ENCODE results near the gene ZDHHC3. TPM values are rescaled to one million over a fixed set of nuclear protein-coding genes. Genes with fewer than 3 reads are reported as not detected.

ZDHHC3 gene
- 10 to 100 TPM; 38.5 to 54.0 (median 48.8) TPM for total RNA-seq
- polyA plus RNA-seq, result 10 to 100 TPM; 33.7 to 36.1 TPM
- total RNA-seq, result 40.1 reads per million, percentile 66 among the genes with 10 or more reads in this experiment

GRCh38 chr3:44976002-44976815 lies at the start of gene ZDHHC3, which contains the start of gene EXOSC7:
Gene ZDHHC3, minus strand, starts transcription at chr3:44976174. Its CDS starts 16,738 bp downstream, at chr3:44959436.
Gene EXOSC7, plus strand, starts transcription at chr3:44976244. Its CDS starts 34 bp downstream, at chr3:44976278.
- CTCF ChIA-PET, result interaction anchor here (0.9 to 2.4 kb wide), 2 partner anchors 11 to 30 kb away, joined by 4 to 6 read pairs; no protein-coding TSS in a partner anchor
- Histone ChIP-seq H3K9me3 (ENCODE audit: control insufficient read depth in 2 of 3, low read length in 3 of 3) (no peaks in the 10 kb centered on the region), H3K36me3 (ENCODE audit: control insufficient read depth in 2 of 3, insufficient read depth in 3 of 3, low read length in 3 of 3) (peaks cover 0 to 10% (median 0%) of the 10 kb centered on the region in 3 experiments), H3K27me3 (ENCODE audit: control insufficient read depth in 2 of 2, insufficient read depth in 2 of 2, low read length in 2 of 2) (no peaks in the 10 kb centered on the region), H3K4me3 (ENCODE audit: low read length) (peak within 1 kb of the TSS; percentile 94), H3K4me1 (ENCODE audit: control insufficient read depth in 2 of 2, insufficient read depth in 2 of 2, low read length in 2 of 2) (peaks cover 21 to 37% of the 10 kb centered on the region in 2 donors), H3K27ac (ENCODE audit: low read depth, low read length) (peak within 1 kb of the TSS; percentile 98)
- POLR2A ChIA-PET, result interaction anchor here (0.5 to 2.6 kb wide), 16 partner anchors 8 to 713 kb away, joined by 3 to 10 read pairs (median 4); partner anchors contain the start of gene TCAIM
- DNase-seq (peak; percentile 73 to 89 (median 85)), ATAC-seq (peak; percentile 98)
- intact Hi-C loops (cut with micrococcal nuclease), result loop anchor here (1.0 to 10.0 kb wide), 13 partner anchors 11 to 1354 kb away; partner anchors contain the start of genes KIAA1143 (in 2 of the 2), KIF15 (in 2 of the 2), ANO10 (in 1 of the 2) and LARS2 (in 1 of the 2)
- Mint-ChIP-seq H3K9me3 (peaks cover 0 to 2% (median 0%) of the 10 kb centered on the region in 11 donors), H3K4me3 (peak within 1 kb of the TSS; percentile 90 to 97 (median 94)), H3K27me3 (no peaks in the 10 kb centered on the region), H3K27ac (peak within 1 kb of the TSS; percentile 85 to 97 (median 94)), H3K4me1 (peaks cover 50 to 87% (median 79%) of the 10 kb centered on the region in 7 donors), H3K36me3 (peaks cover 0 to 18% (median 0%) of the 10 kb centered on the region in 5 donors)

GRCh38 chr3:45024542-45025255 lies 48.7 kb upstream of the ZDHHC3 start:
- no peak for DNase-seq
- H3K9me3 ChIP-seq (ENCODE audit: control insufficient read depth in 2 of 3, low read length in 3 of 3), result no peaks in the 10 kb centered on the region
- ATAC-seq, result no peak
- H3K27ac Mint-ChIP-seq, result peak overlapping the region in 2 of 9 donors; percentile 37 to 76
- no peak overlapping the region for H3K4me3 Mint-ChIP-seq
- peaks cover 0 to 16% of the 10 kb centered on the region in 2 donors for H3K4me1 ChIP-seq (ENCODE audit: control insufficient read depth in 2 of 2, insufficient read depth in 2 of 2, low read length in 2 of 2)
- peaks cover 0 to 1% (median 0%) of the 10 kb centered on the region in 11 donors for H3K9me3 Mint-ChIP-seq
- H3K4me3 ChIP-seq (ENCODE audit: low read length), result no peak overlapping the region
- H3K27me3 ChIP-seq (ENCODE audit: control insufficient read depth in 2 of 2, insufficient read depth in 2 of 2, low read length in 2 of 2), result no peaks in the 10 kb centered on the region
- intact Hi-C loops (cut with micrococcal nuclease), result no loop called here
- H3K27me3 Mint-ChIP-seq, result peaks cover 0 to 10% (median 0%) of the 10 kb centered on the region in 5 donors
- H3K36me3 ChIP-seq (ENCODE audit: control insufficient read depth in 2 of 3, insufficient read depth in 3 of 3, low read length in 3 of 3), result no peaks in the 10 kb centered on the region
- H3K36me3 Mint-ChIP-seq, result peaks cover 0 to 4% (median 0%) of the 10 kb centered on the region in 5 donors
- no peak overlapping the region for H3K27ac ChIP-seq (ENCODE audit: low read depth, low read length)
- H3K4me1 Mint-ChIP-seq, result peaks cover 12 to 34% (median 26%) of the 10 kb centered on the region in 7 donors
- CTCF ChIA-PET, result no interaction called here
- POLR2A ChIA-PET, result no interaction called here

GRCh38 chr3:45023675-45024074 lies 47.7 kb upstream of the ZDHHC3 start:
- Histone ChIP-seq H3K9me3 (ENCODE audit: control insufficient read depth in 2 of 3, low read length in 3 of 3) (no peaks in the 10 kb centered on the region), H3K4me1 (ENCODE audit: control insufficient read depth in 2 of 2, insufficient read depth in 2 of 2, low read length in 2 of 2) (peaks cover 0 to 16% of the 10 kb centered on the region in 2 donors), H3K4me3 (ENCODE audit: low read length) (no peak overlapping the region), H3K27me3 (ENCODE audit: control insufficient read depth in 2 of 2, insufficient read depth in 2 of 2, low read length in 2 of 2) (no peaks in the 10 kb centered on the region), H3K36me3 (ENCODE audit: control insufficient read depth in 2 of 3, insufficient read depth in 3 of 3, low read length in 3 of 3) (no peaks in the 10 kb centered on the region), H3K27ac (ENCODE audit: low read depth, low read length) (no peak overlapping the region)
- ChIA-PET CTCF (no interaction called here), POLR2A (no interaction called here)
- Mint-ChIP-seq H3K4me1 (peaks cover 13 to 35% (median 29%) of the 10 kb centered on the region in 7 donors), H3K27me3 (peaks cover 0 to 10% (median 0%) of the 10 kb centered on the region in 5 donors), H3K27ac (peak overlapping the region in 3 of 9 donors; percentile 10 to 65 (median 37)), H3K9me3 (no peaks in the 10 kb centered on the region), H3K36me3 (peaks cover 0 to 4% (median 0%) of the 10 kb centered on the region in 5 donors), H3K4me3 (no peak overlapping the region)
- DNase-seq (no peak), ATAC-seq (no peak)
- intact Hi-C loops (cut with micrococcal nuclease), result no loop called here

- ATAC-seq (no peak), DNase-seq (no peak)
- Histone ChIP-seq H3K36me3 (ENCODE audit: control insufficient read depth in 2 of 3, insufficient read depth in 3 of 3, low read length in 3 of 3) (no peaks in the 10 kb centered on the region), H3K4me1 (ENCODE audit: control insufficient read depth in 2 of 2, insufficient read depth in 2 of 2, low read length in 2 of 2) (peaks cover 0 to 16% of the 10 kb centered on the region in 2 donors), H3K27ac (ENCODE audit: low read depth, low read length) (no peak overlapping the region), H3K9me3 (ENCODE audit: control insufficient read depth in 2 of 3, low read length in 3 of 3) (no peaks in the 10 kb centered on the region), H3K4me3 (ENCODE audit: low read length) (no peak overlapping the region), H3K27me3 (ENCODE audit: control insufficient read depth in 2 of 2, insufficient read depth in 2 of 2, low read length in 2 of 2) (no peaks in the 10 kb centered on the region)
- intact Hi-C loops (cut with micrococcal nuclease), result no loop called here
- CTCF ChIA-PET, result no interaction called here
- peak overlapping the region in 2 of 10 donors; percentile 46 to 58 for H3K4me3 Mint-ChIP-seq
- H3K36me3 Mint-ChIP-seq, result peaks cover 0 to 9% (median 4%) of the 10 kb centered on the region in 5 donors
- H3K27ac Mint-ChIP-seq, result peak overlapping the region in 7 of 9 donors; percentile 17 to 97 (median 81)
- peaks cover 15 to 44% (median 42%) of the 10 kb centered on the region in 7 donors for H3K4me1 Mint-ChIP-seq
- H3K27me3 Mint-ChIP-seq, result peaks cover 0 to 6% (median 0%) of the 10 kb centered on the region in 5 donors
- POLR2A ChIA-PET, result interaction anchor here (1.1 to 2.0 kb wide), 2 partner anchors 15 to 16 kb away, joined by 3 to 10 read pairs; no protein-coding TSS in a partner anchor
- no peaks in the 10 kb centered on the region for H3K9me3 Mint-ChIP-seq
Measured at GRCh38 chr3:45021524-45022297, 45.7 kb upstream of the ZDHHC3 start.

- peaks cover 0 to 3% (median 0%) of the 10 kb centered on the region in 3 experiments for H3K36me3 ChIP-seq (ENCODE audit: control insufficient read depth in 2 of 3, insufficient read depth in 3 of 3, low read length in 3 of 3)
- ChIA-PET POLR2A (interaction anchor here (0.8 to 2.0 kb wide), 3 partner anchors 15 to 46 kb away, joined by 3 to 10 read pairs (median 4); partner anchors contain the start of genes EXOSC7 and ZDHHC3), CTCF (interaction anchor here (0.6 kb wide), 1 partner anchor 572 kb away, joined by 5 read pairs; no protein-coding TSS in a partner anchor)
- no peaks in the 10 kb centered on the region for H3K9me3 ChIP-seq (ENCODE audit: control insufficient read depth in 2 of 3, low read length in 3 of 3)
- no peak overlapping the region for H3K4me3 ChIP-seq (ENCODE audit: low read length)
- Mint-ChIP-seq H3K36me3 (peaks cover 0 to 13% (median 8%) of the 10 kb centered on the region in 5 donors), H3K9me3 (no peaks in the 10 kb centered on the region), H3K27ac (peak overlapping the region; percentile 31 to 97 (median 87)), H3K4me1 (peaks cover 15 to 46% (median 44%) of the 10 kb centered on the region in 7 donors), H3K27me3 (no peaks in the 10 kb centered on the region), H3K4me3 (peak overlapping the region; percentile 26 to 67 (median 43))
- intact Hi-C loops (cut with micrococcal nuclease), result loop anchor here in 1 of 2 donors (1.0 kb wide), 2 partner anchors 17 to 28 kb away; no protein-coding TSS in a partner anchor
- DNase-seq (peak in 7 of 9 donors; percentile 51 to 77 (median 63)), ATAC-seq (peak; percentile 86)
- H3K27ac ChIP-seq (ENCODE audit: low read depth, low read length), result peak overlapping the region; percentile 36
- H3K4me1 ChIP-seq (ENCODE audit: control insufficient read depth in 2 of 2, insufficient read depth in 2 of 2, low read length in 2 of 2), result peaks cover 0 to 16% of the 10 kb centered on the region in 2 donors
- H3K27me3 ChIP-seq (ENCODE audit: control insufficient read depth in 2 of 2, insufficient read depth in 2 of 2, low read length in 2 of 2), result no peaks in the 10 kb centered on the region
Measured at GRCh38 chr3:45020534-45020933, 44.6 kb upstream of the ZDHHC3 start.
